ACHN (cell line): ENCODE results near the gene PRKCB.
"Not testable (repeated sequence)": the region's sequence is repeated elsewhere in the genome, so short reads cannot be mapped to it uniquely, and the experiment has no call there.

Source experiments
- DNase-seq: peaks from one replicate; pipeline ENCODE4 v3.0.0-alpha.2; 2015
- in situ Hi-C: cut with HindIII; loops from 2 replicates; pipeline ENCODE4 v1.10.0; 2017; ENCODE audit warnings: low sequenced_read_pairs, low pct_ligation_motif_present, low pct_unique_long_range_greater_than_20kb

The PRKCB gene

GRCh38 chr16:24146518-24146917 lies 310.7 kb downstream of the PRKCB start:
- in situ Hi-C loops, result no loop called here
- DNase-seq, result no peak

GRCh38 chr16:24149102-24149501 lies 313.3 kb downstream of the PRKCB start:
- DNase-seq, result no peak
- in situ Hi-C loops, result no loop called here

GRCh38 chr16:24150282-24150681 lies 314.5 kb downstream of the PRKCB start:
- in situ Hi-C loops, result no loop called here
- no peak for DNase-seq

GRCh38 chr16:24151482-24151939 lies 315.7 kb downstream of the PRKCB start:
- no peak for DNase-seq
- in situ Hi-C loops, result no loop called here

GRCh38 chr16:24152048-24152447 lies 316.3 kb downstream of the PRKCB start:
- in situ Hi-C loops, result not testable (repeated sequence)

GRCh38 chr16:24152826-24153225 lies 317.0 kb downstream of the PRKCB start:
- in situ Hi-C loops, result no loop called here
- DNase-seq, result no peak

More at GRCh38 chr16:24152048-24152447, 316.3 kb downstream of the PRKCB start:
- not testable (repeated sequence) for DNase-seq

GRCh38 chr16:24156777-24157176 lies 321.0 kb downstream of the PRKCB start:
- DNase-seq, result no peak
- in situ Hi-C loops, result no loop called here

- in situ Hi-C loops, result no loop called here
- DNase-seq, result no peak
Observed at GRCh38 chr16:24163935-24164334, 328.2 kb downstream of the PRKCB start.

GRCh38 chr16:24164416-24164815 lies 328.6 kb downstream of the PRKCB start:
- no peak for DNase-seq
- in situ Hi-C loops, result no loop called here

GRCh38 chr16:24165273-24165672 lies 329.5 kb downstream of the PRKCB start:
- in situ Hi-C loops, result no loop called here
- no peak for DNase-seq

- in situ Hi-C loops, result no loop called here
- DNase-seq, result no peak
Observed at GRCh38 chr16:24166661-24167528, 331.1 kb downstream of the PRKCB start.

- no peak for DNase-seq
- in situ Hi-C loops, result no loop called here
Observed at GRCh38 chr16:24168856-24169255, 333.1 kb downstream of the PRKCB start.

GRCh38 chr16:24170407-24170806 lies 334.6 kb downstream of the PRKCB start:
- no peak for DNase-seq
- in situ Hi-C loops, result no loop called here

GRCh38 chr16:24174504-24174903 lies 338.7 kb downstream of the PRKCB start:
- no peak for DNase-seq
- in situ Hi-C loops, result no loop called here

- in situ Hi-C loops, result no loop called here
- DNase-seq, result no peak
Observed at GRCh38 chr16:24174957-24175356, 339.2 kb downstream of the PRKCB start.

- peak; percentile 25 for DNase-seq
- in situ Hi-C loops, result no loop called here
Observed at GRCh38 chr16:24178496-24178895, 342.7 kb downstream of the PRKCB start.

- no peak for DNase-seq
- in situ Hi-C loops, result no loop called here
Observed at GRCh38 chr16:24180451-24180850, 344.7 kb downstream of the PRKCB start.

- in situ Hi-C loops, result no loop called here
- no peak for DNase-seq
Observed at GRCh38 chr16:24188021-24188542, 352.3 kb downstream of the PRKCB start.

GRCh38 chr16:24188751-24189318 lies 353.1 kb downstream of the PRKCB start:
- in situ Hi-C loops, result no loop called here
- DNase-seq, result no peak

GRCh38 chr16:24189941-24190340 lies 354.2 kb downstream of the PRKCB start:
- in situ Hi-C loops, result no loop called here
- DNase-seq, result no peak
